PC-3 (cell line): ENCODE results near the gene MCEMP1. TPM values are rescaled to one million over a fixed set of nuclear protein-coding genes. Genes with fewer than 3 reads are reported as not detected.
A peak's percentile ranks its signal among the peaks of the same experiment; 100 is the strongest.

ENCODE experiments used
- ATAC-seq: fragments of 200-7000 bp; cut with Tn5 transposase; 2 replicates; pipeline ENCODE4 v1.9.1; 2020; ENCODE audit warnings: mild to moderate bottlenecking, moderate library complexity
- BruUV-seq: library from RNA; stranded (reverse); fragments of 400-500 nt; replicated peaks from 2 replicates; lab custom pipeline; 2021; lab: Mats Ljungman, UMichigan
- CTCF ChIA-PET: fragments of 300-600 bp; sonication (Branson Sonifier 250); formaldehyde crosslinking; loops from one replicate; lab custom pipeline; 2022; ENCODE audit warnings: antibody characterized with exemption; lab: Charles Lee
- POLR2A ChIA-PET: fragments of 300-600 bp; sonication (Branson Sonifier 250); formaldehyde crosslinking; loops from one replicate; lab custom pipeline; 2022; ENCODE audit warnings: antibody characterized with exemption; ENCODE audit not compliant: unreplicated experiment; lab: Charles Lee
- DNase-seq: peaks from one replicate; pipeline ENCODE4 v3.0.0-alpha.2; 2015
- H2AFZ ChIP-seq: fragments of 300-600 bp; sonication (generic); 2 replicates; pipeline ENCODE4 v1.6.0; 2016; ENCODE audit warnings: antibody characterized with exemption, low read length
- H3F3A ChIP-seq: fragments of 300-600 bp; sonication (generic); one replicate; pipeline ENCODE4 v1.6.0; 2017; ENCODE audit warnings: antibody characterized with exemption, low read length, control low read depth, mild to moderate bottlenecking; ENCODE audit not compliant: unreplicated experiment
- H3K27ac ChIP-seq: fragments of 300-600 bp; sonication (generic); 2 replicates; pipeline ENCODE4 v1.5.1; 2016; ENCODE audit warnings: mild to moderate bottlenecking, low read length
- H3K27me3 ChIP-seq: fragments of 300-600 bp; sonication (generic); 2 replicates; pipeline ENCODE4 v1.6.1; 2016; ENCODE audit warnings: low read length, mixed read lengths
- H3K36me3 ChIP-seq: fragments of 300-600 bp; sonication (generic); 2 replicates; pipeline ENCODE4 v1.6.1; 2016; ENCODE audit warnings: low read depth, mixed run types, low read length, mixed read lengths
- H3K4me1 ChIP-seq: fragments of 300-600 bp; sonication (generic); 2 replicates; pipeline ENCODE4 v1.5.1; 2016; ENCODE audit warnings: low read length; ENCODE audit not compliant: insufficient read depth
- H3K4me2 ChIP-seq: fragments of 300-600 bp; sonication (generic); 2 replicates; pipeline ENCODE4 v1.6.0; 2016; ENCODE audit warnings: low read length
- H3K4me3 ChIP-seq: fragments of 300-600 bp; sonication (generic); 2 replicates; pipeline ENCODE4 v1.5.1; 2016; ENCODE audit warnings: mild to moderate bottlenecking, low read length, mixed read lengths
- H3K79me2 ChIP-seq: fragments of 300-600 bp; sonication (generic); 2 replicates; pipeline ENCODE4 v1.6.1; 2017; ENCODE audit warnings: low read length, mixed read lengths
- H3K9ac ChIP-seq: fragments of 300-600 bp; sonication (generic); 2 replicates; pipeline ENCODE4 v1.6.0; 2016; ENCODE audit warnings: mild to moderate bottlenecking, low read length
- H3K9me2 ChIP-seq: fragments of 300-600 bp; sonication (generic); replicated peaks from 2 replicates; pipeline ENCODE4 v1.6.1; 2016; ENCODE audit warnings: mixed run types, low read length, mixed read lengths
- H3K9me3 ChIP-seq: fragments of 300-600 bp; sonication (generic); 2 replicates; pipeline ENCODE4 v1.6.1; 2016; ENCODE audit warnings: low read length, mixed read lengths
- H4K20me1 ChIP-seq: fragments of 300-600 bp; sonication (generic); 2 replicates; pipeline ENCODE4 v1.6.1; 2016; ENCODE audit warnings: low read length, mixed read lengths
- EZH2 ChIP-seq: fragments of 300-600 bp; sonication (generic); IDR thresholded peaks from one replicate; pipeline ENCODE4 v1.6.1; 2017; ENCODE audit warnings: antibody characterized with exemption, mild to moderate bottlenecking, low read length; ENCODE audit not compliant: unreplicated experiment
- EZH2phosphoT487 ChIP-seq: fragments of 300-600 bp; sonication (generic); IDR thresholded peaks from 2 replicates; pipeline ENCODE4 v1.6.1; 2018; ENCODE audit warnings: mild to moderate bottlenecking, antibody characterized with exemption, low read length, borderline replicate concordance
- intact Hi-C: fragments of 100-400 bp; cut with micrococcal nuclease; formaldehyde crosslinking; loops from 2 replicates; pipeline ENCODE4 v1.9.0; 2023
- total RNA-seq: library from RNA; depleted of rRNA; stranded (reverse); fragments of >200 nt; gene quantifications from 2 replicates; pipeline ENCODE4 v1.2.3, GENCODE V29; 2014
- TF ChIP-seq, protein P1 (sequence below): fragments of 300-600 bp; sonication (generic); conservative IDR thresholded peaks from 2 replicates; pipeline ENCODE4 v1.5.1; 2017; ENCODE audit warnings: antibody characterized with exemption, low read depth, mild to moderate bottlenecking, low read length

MCEMP1 gene
- total RNA-seq, 1 experiment from 2014 or later: not detected

DNA sequence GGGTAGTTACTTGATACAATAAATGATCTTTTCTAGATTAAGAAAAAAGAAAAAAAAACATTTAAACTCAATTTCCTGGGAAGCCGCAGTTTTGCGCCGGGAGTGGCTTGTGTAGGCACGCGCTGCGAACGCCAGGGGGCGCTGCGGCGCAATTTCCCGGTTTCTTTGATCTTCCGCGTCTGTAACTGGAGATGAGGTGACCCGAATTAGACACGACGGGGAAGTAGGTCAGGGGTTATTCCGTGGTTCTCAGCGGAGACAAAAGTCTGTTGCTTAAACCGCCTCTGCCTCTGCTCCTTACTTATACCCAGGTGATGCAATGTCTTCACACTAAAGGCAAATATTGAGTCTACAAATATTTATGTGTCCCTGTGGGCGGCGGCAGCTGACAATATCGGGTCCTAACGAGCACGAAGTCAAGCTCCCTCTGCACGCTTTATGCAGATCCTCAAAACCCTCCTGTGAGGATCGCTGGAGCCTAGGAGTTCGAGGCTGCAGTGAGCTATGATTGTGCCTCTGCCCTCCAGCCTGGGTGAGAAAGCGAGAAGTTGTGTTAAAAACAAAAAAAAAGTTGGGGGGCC, 24.7 kb upstream of the MCEMP1 start:
- Histone ChIP-seq H3K4me1 (peaks cover 3% of the 10 kb centered on the region; the same call in 1 of the 2 replicates), H3K4me2 (peak overlapping the region; percentile 70), H3K9me3 (no peaks in the 10 kb centered on the region), H4K20me1 (no peaks in the 10 kb centered on the region), H3K4me3 (peak overlapping the region; percentile 23; the same call in 1 of the 2 replicates), H3K9ac (no peak overlapping the region), H3K36me3 (0 out of 2 replicates have a peak, but pooled peaks cover 2% of the 10 kb centered on the region), H3K27me3 (no peaks in the 10 kb centered on the region), H3F3A (no peaks in the 10 kb centered on the region), H3K27ac (no peak overlapping the region), H3K79me2 (no peaks in the 10 kb centered on the region), H3K9me2 (no peaks in the 10 kb centered on the region), H2AFZ (peak overlapping the region; percentile 60)
- intact Hi-C loops: loop anchor here (1.0 kb wide), 2 partner anchors 28 to 147 kb away; partner anchors contain the start of gene TRAPPC5
- ChIA-PET POLR2A (interaction anchor here (0.6 kb wide), 1 partner anchor 146 kb away, joined by 8 read pairs; no protein-coding TSS in a partner anchor), CTCF (interaction anchor here (0.5 to 1.7 kb wide), 5 partner anchors 11 to 104 kb away, joined by 3 to 11 read pairs (median 4); partner anchors contain the start of gene TRAPPC5)
- DNase-seq (peak; percentile 95), ATAC-seq (peak; percentile 78)
- no TSS peak for BruUV-seq
- no peak for TF ChIP-seq EZH2phosphoT487
- TF ChIP-seq, protein P1, sequence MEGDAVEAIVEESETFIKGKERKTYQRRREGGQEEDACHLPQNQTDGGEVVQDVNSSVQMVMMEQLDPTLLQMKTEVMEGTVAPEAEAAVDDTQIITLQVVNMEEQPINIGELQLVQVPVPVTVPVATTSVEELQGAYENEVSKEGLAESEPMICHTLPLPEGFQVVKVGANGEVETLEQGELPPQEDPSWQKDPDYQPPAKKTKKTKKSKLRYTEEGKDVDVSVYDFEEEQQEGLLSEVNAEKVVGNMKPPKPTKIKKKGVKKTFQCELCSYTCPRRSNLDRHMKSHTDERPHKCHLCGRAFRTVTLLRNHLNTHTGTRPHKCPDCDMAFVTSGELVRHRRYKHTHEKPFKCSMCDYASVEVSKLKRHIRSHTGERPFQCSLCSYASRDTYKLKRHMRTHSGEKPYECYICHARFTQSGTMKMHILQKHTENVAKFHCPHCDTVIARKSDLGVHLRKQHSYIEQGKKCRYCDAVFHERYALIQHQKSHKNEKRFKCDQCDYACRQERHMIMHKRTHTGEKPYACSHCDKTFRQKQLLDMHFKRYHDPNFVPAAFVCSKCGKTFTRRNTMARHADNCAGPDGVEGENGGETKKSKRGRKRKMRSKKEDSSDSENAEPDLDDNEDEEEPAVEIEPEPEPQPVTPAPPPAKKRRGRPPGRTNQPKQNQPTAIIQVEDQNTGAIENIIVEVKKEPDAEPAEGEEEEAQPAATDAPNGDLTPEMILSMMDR: peak; percentile 97
- TF ChIP-seq EZH2: no peak

DNA sequence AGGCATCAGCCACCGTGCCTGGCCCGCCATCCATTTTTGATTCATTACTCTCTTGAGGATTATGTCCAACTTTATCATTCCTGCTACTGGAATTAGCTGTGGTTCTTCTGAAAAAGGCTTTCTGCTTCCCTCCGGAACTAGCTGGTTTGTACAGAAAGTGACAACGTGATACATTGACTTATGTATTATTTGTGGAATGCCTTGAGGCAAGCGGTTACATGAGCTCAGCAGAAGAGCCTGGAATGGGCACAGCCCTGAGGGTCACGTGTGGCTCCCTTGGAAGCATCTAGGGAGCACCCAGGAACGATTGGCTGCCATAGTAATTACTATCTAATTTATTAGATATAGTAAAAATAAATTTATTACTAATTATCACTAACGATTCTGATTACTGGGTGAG, 22.5 kb upstream of the MCEMP1 start:
- Histone ChIP-seq H2AFZ (no peak overlapping the region), H3K9ac (no peak overlapping the region), H3K36me3 (no peaks in the 10 kb centered on the region), H3K9me3 (no peaks in the 10 kb centered on the region), H4K20me1 (no peaks in the 10 kb centered on the region), H3K4me1 (peaks cover 3% of the 10 kb centered on the region; the same call in 1 of the 2 replicates), H3K9me2 (no peaks in the 10 kb centered on the region), H3K4me2 (no peak overlapping the region), H3K27ac (no peak overlapping the region), H3F3A (no peaks in the 10 kb centered on the region), H3K79me2 (no peaks in the 10 kb centered on the region), H3K27me3 (no peaks in the 10 kb centered on the region), H3K4me3 (no peak overlapping the region)
- ChIA-PET POLR2A (interaction anchor here (0.5 kb wide), 1 partner anchor 128 kb away, joined by 3 read pairs; no protein-coding TSS in a partner anchor), CTCF (no interaction called here)
- no TSS peak for BruUV-seq
- no peak for DNase-seq
- TF ChIP-seq EZH2 (no peak), EZH2phosphoT487 (no peak)
- TF ChIP-seq, protein P1: no peak
- intact Hi-C loops: no loop called here
- ATAC-seq: no peak

GRCh38 chr19:7655581-7655980, 21.3 kb upstream of the MCEMP1 start:
- BruUV-seq: no TSS peak
- DNase-seq (no peak), ATAC-seq (no peak)
- Histone ChIP-seq H3K27ac (no peak overlapping the region), H3K9me3 (no peaks in the 10 kb centered on the region), H3K4me1 (peaks cover 3% of the 10 kb centered on the region; the same call in 1 of the 2 replicates), H3K9ac (no peak overlapping the region), H2AFZ (no peak overlapping the region), H3K4me3 (no peak overlapping the region), H3K9me2 (no peaks in the 10 kb centered on the region), H4K20me1 (no peaks in the 10 kb centered on the region), H3K79me2 (no peaks in the 10 kb centered on the region), H3K4me2 (no peak overlapping the region), H3K27me3 (no peaks in the 10 kb centered on the region), H3F3A (no peaks in the 10 kb centered on the region), H3K36me3 (no peaks in the 10 kb centered on the region)
- CTCF ChIA-PET: no interaction called here
- POLR2A ChIA-PET: no interaction called here
- TF ChIP-seq, protein P1: no peak
- TF ChIP-seq EZH2 (no peak), EZH2phosphoT487 (no peak)
- intact Hi-C loops: no loop called here
